GM23248 (cell line): ENCODE results near the gene ARFGAP3. TPM values are rescaled to one million over a fixed set of nuclear protein-coding genes. Genes with fewer than 3 reads are reported as not detected.

Source experiments
- DNase-seq: peaks from one replicate; pipeline ENCODE4 v3.0.0-alpha.2; 2015
- H2AFZ ChIP-seq: fragments of 200-600 bp; sonication (generic); 2 replicates; pipeline ENCODE4 v1.6.1; 2016; ENCODE audit warnings: antibody characterized with exemption
- H3F3A ChIP-seq: fragments of 200-600 bp; sonication (generic); 2 replicates; pipeline ENCODE4 v1.6.1; 2016; ENCODE audit warnings: mild to moderate bottlenecking, antibody characterized with exemption, mixed run types; ENCODE audit not compliant: insufficient read depth
- H3K27ac ChIP-seq: fragments of 200-600 bp; sonication (generic); 2 replicates; pipeline ENCODE4 v1.5.1; 2016; ENCODE audit warnings: mild to moderate bottlenecking
- H3K27me3 ChIP-seq: fragments of 200-600 bp; sonication (generic); replicated peaks from 2 replicates; pipeline ENCODE4 v1.6.1; 2016; ENCODE audit warnings: mild to moderate bottlenecking; ENCODE audit not compliant: insufficient read depth
- H3K36me3 ChIP-seq: fragments of 200-600 bp; sonication (generic); 2 replicates; pipeline ENCODE4 v1.6.1; 2016; ENCODE audit warnings: low read depth, mild to moderate bottlenecking
- H3K4me1 ChIP-seq: fragments of 200-600 bp; sonication (generic); 2 replicates; pipeline ENCODE4 v1.6.1; 2016; ENCODE audit warnings: mild to moderate bottlenecking; ENCODE audit not compliant: insufficient read depth
- H3K4me2 ChIP-seq: fragments of 200-600 bp; sonication (generic); one replicate; pipeline ENCODE4 v1.6.1; 2016; ENCODE audit warnings: mild to moderate bottlenecking; ENCODE audit not compliant: unreplicated experiment
- H3K4me3 ChIP-seq: fragments of 200-600 bp; sonication (generic); 2 replicates; pipeline ENCODE4 v1.5.1; 2016; ENCODE audit warnings: mild to moderate bottlenecking
- H3K79me2 ChIP-seq: fragments of 200-600 bp; sonication (generic); 2 replicates; pipeline ENCODE4 v1.6.1; 2016; ENCODE audit warnings: mild to moderate bottlenecking; ENCODE audit not compliant: insufficient read depth
- H3K9ac ChIP-seq: fragments of 200-600 bp; sonication (generic); 2 replicates; pipeline ENCODE4 v1.6.1; 2016; ENCODE audit warnings: mild to moderate bottlenecking
- H3K9me2 ChIP-seq: fragments of 200-600 bp; sonication (generic); 2 replicates; pipeline ENCODE4 v1.6.1; 2016; ENCODE audit warnings: mixed run types, mild to moderate bottlenecking, moderate library complexity; ENCODE audit not compliant: insufficient read depth
- H3K9me3 ChIP-seq: fragments of 200-600 bp; sonication (generic); one replicate; pipeline ENCODE4 v1.6.1; 2017; ENCODE audit warnings: low read depth
- H4K20me1 ChIP-seq: fragments of 200-600 bp; sonication (generic); 2 replicates; pipeline ENCODE4 v1.6.0; 2016; ENCODE audit not compliant: insufficient read depth
- EZH2 ChIP-seq: fragments of 200-600 bp; sonication (generic); IDR thresholded peaks from 2 replicates; pipeline ENCODE4 v1.6.1; 2018; ENCODE audit warnings: antibody characterized with exemption, mild to moderate bottlenecking; ENCODE audit not compliant: insufficient read depth, poor library complexity, severe bottlenecking
- EZH2phosphoT487 ChIP-seq: fragments of 200-600 bp; sonication (generic); IDR thresholded peaks from 2 replicates; pipeline ENCODE4 v1.6.1; 2018; ENCODE audit warnings: antibody characterized with exemption, moderate library complexity, mild to moderate bottlenecking, low read depth; ENCODE audit not compliant: insufficient read depth
- WGBS, 2 experiments: methylation state at CpG; one replicate each; pipeline ENCODE4 v1.1.6; 2015 to 2017; ENCODE audit warnings: low lambda C conversion rate in 2 of 2, low coverage in 1 of 2; ENCODE audit errors: missing lambda C conversion rate in 2 of 2; 5-methylcytosine and 5-hydroxymethylcytosine counted together
- in situ Hi-C: fragments of 300-500 bp; cut with MboI; formaldehyde crosslinking; loops from 2 replicates; pipeline ENCODE4 v1.15.0; 2020
- polyA plus RNA-seq: library from polyadenylated mRNA; unstranded; fragments of >200 nt; fragmentation: Nextera tagmentation; extraction: Ambion mirVana; gene quantifications from 2 replicates; pipeline ENCODE4 v1.2.1, GENCODE V29; 2016
- total RNA-seq: library from RNA; depleted of rRNA; stranded (reverse); fragments of >200 nt; shearing (Covaris generic); gene quantifications from 2 replicates; pipeline ENCODE4 v1.2.3, GENCODE V29; 2014

ARFGAP3 gene
- total and polyA plus RNA-seq, 2 experiments from 2014 or later: 81.5 to 96.8 TPM

- peak overlapping the region; percentile 67 for H2AFZ ChIP-seq
- no peak overlapping the region for H3K9ac ChIP-seq
- 5 to 6% methylated on average over 6 of the region's 6 CpGs for WGBS, 2 experiments
- TF ChIP-seq EZH2phosphoT487 (no peak), EZH2 (no peak)
- H4K20me1 ChIP-seq: no peaks in the 10 kb centered on the region
- DNase-seq: peak; percentile 84
- no peaks in the 10 kb centered on the region for H3K9me3 ChIP-seq
- in situ Hi-C loops: no loop called here
- H3K36me3 ChIP-seq: no peaks in the 10 kb centered on the region
- no peaks in the 10 kb centered on the region for H3K79me2 ChIP-seq
- H3K4me3 ChIP-seq: no peak overlapping the region
- no peaks in the 10 kb centered on the region for H3K27me3 ChIP-seq
- H3F3A ChIP-seq: no peaks in the 10 kb centered on the region
- H3K4me2 ChIP-seq: no peak overlapping the region
- no peak overlapping the region for H3K27ac ChIP-seq
- no peaks in the 10 kb centered on the region for H3K9me2 ChIP-seq
- no peaks in the 10 kb centered on the region for H3K4me1 ChIP-seq
Measured at GRCh38 chr22:42780070-42780540, 77.0 kb downstream of the ARFGAP3 start.

- H3K79me2 ChIP-seq: no peaks in the 10 kb centered on the region
- no peak overlapping the region for H3K27ac ChIP-seq
- H4K20me1 ChIP-seq: no peaks in the 10 kb centered on the region
- H3F3A ChIP-seq: no peaks in the 10 kb centered on the region
- no peak for DNase-seq
- H3K9ac ChIP-seq: no peak overlapping the region
- no peaks in the 10 kb centered on the region for H3K4me1 ChIP-seq
- no peak overlapping the region for H3K4me2 ChIP-seq
- WGBS, 2 experiments: 97 to 98% methylated on average over 12 of the region's 12 CpGs
- H3K36me3 ChIP-seq: no peaks in the 10 kb centered on the region
- H3K27me3 ChIP-seq: no peaks in the 10 kb centered on the region
- TF ChIP-seq EZH2phosphoT487: no peak
- TF ChIP-seq EZH2: no peak
- no peaks in the 10 kb centered on the region for H3K9me3 ChIP-seq
- no peak overlapping the region for H2AFZ ChIP-seq
- no peaks in the 10 kb centered on the region for H3K9me2 ChIP-seq
- in situ Hi-C loops: no loop called here
- no peak overlapping the region for H3K4me3 ChIP-seq
Measured at GRCh38 chr22:42777126-42777525, 79.9 kb downstream of the ARFGAP3 start.

GRCh38 chr22:42773167-42773566 is 83.9 kb downstream of the ARFGAP3 start:
- H4K20me1 ChIP-seq: no peaks in the 10 kb centered on the region
- H3K27ac ChIP-seq: no peak overlapping the region
- no peaks in the 10 kb centered on the region for H3K79me2 ChIP-seq
- no peaks in the 10 kb centered on the region for H3K27me3 ChIP-seq
- H3K36me3 ChIP-seq: no peaks in the 10 kb centered on the region
- 81 to 84% methylated on average over 13 to 14 of the region's 14 CpGs for WGBS, 2 experiments
- no peak overlapping the region for H2AFZ ChIP-seq
- in situ Hi-C loops: no loop called here
- no peaks in the 10 kb centered on the region for H3K9me2 ChIP-seq
- H3K4me3 ChIP-seq: no peak overlapping the region
- H3K9ac ChIP-seq: no peak overlapping the region
- no peak overlapping the region for H3K4me2 ChIP-seq
- no peaks in the 10 kb centered on the region; the same call in 1 of the 2 replicates for H3F3A ChIP-seq
- DNase-seq: no peak
- no peak for TF ChIP-seq EZH2
- TF ChIP-seq EZH2phosphoT487: no peak
- H3K4me1 ChIP-seq: no peaks in the 10 kb centered on the region
- H3K9me3 ChIP-seq: no peaks in the 10 kb centered on the region

GRCh38 chr22:42772647-42773046 is 84.4 kb downstream of the ARFGAP3 start:
- H3K27me3 ChIP-seq: no peaks in the 10 kb centered on the region
- no peaks in the 10 kb centered on the region for H4K20me1 ChIP-seq
- no peak overlapping the region for H2AFZ ChIP-seq
- no peak overlapping the region for H3K4me3 ChIP-seq
- H3K4me2 ChIP-seq: no peak overlapping the region
- in situ Hi-C loops: no loop called here
- no peaks in the 10 kb centered on the region; the same call in 1 of the 2 replicates for H3F3A ChIP-seq
- H3K9me2 ChIP-seq: no peaks in the 10 kb centered on the region
- TF ChIP-seq EZH2: no peak
- no peak for TF ChIP-seq EZH2phosphoT487
- no peaks in the 10 kb centered on the region for H3K4me1 ChIP-seq
- no peak overlapping the region for H3K9ac ChIP-seq
- DNase-seq: no peak
- no peaks in the 10 kb centered on the region for H3K79me2 ChIP-seq
- H3K9me3 ChIP-seq: no peaks in the 10 kb centered on the region
- no peaks in the 10 kb centered on the region for H3K36me3 ChIP-seq
- H3K27ac ChIP-seq: no peak overlapping the region
- 74% methylated on average over 3 of the region's 3 CpGs for WGBS, 2 experiments
